PC-9 (cell line): ENCODE measurements around the gene POLD4. TPM values are rescaled to one million over a fixed set of nuclear protein-coding genes. Genes with fewer than 3 reads are reported as not detected.
A peak's percentile ranks its signal among the peaks of the same experiment; 100 is the strongest.

Experiments used
- BruUV-seq: library from RNA; stranded (reverse); fragments of 400-500 nt; replicated peaks from 2 replicates; lab custom pipeline; 2021; lab: Mats Ljungman, UMichigan
- CTCF ChIA-PET: fragments of 300-600 bp; sonication (Branson Sonifier 250); formaldehyde crosslinking; loops from one replicate; lab custom pipeline; 2022; ENCODE audit warnings: antibody characterized with exemption; lab: Charles Lee
- POLR2A ChIA-PET: fragments of 300-600 bp; sonication (Branson Sonifier 250); formaldehyde crosslinking; loops from one replicate; lab custom pipeline; 2022; ENCODE audit warnings: antibody characterized with exemption; ENCODE audit not compliant: unreplicated experiment; lab: Charles Lee
- DNase-seq, 2 experiments: peaks; one replicate each; pipeline versions ENCODE4 v3.0.0 to v3.0.0-alpha.2; 2015 to 2022; ENCODE audit warnings: mixed read lengths in 1 of 2
- H2AFZ ChIP-seq: fragments of 200-600 bp; sonication (generic); 2 replicates; pipeline ENCODE4 v1.8.1; 2017; ENCODE audit warnings: antibody characterized with exemption
- H3F3A ChIP-seq: fragments of 200-600 bp; sonication (generic); 2 replicates; pipeline ENCODE4 v1.8.1; 2017; ENCODE audit warnings: antibody characterized with exemption, mild to moderate bottlenecking, low read depth; ENCODE audit not compliant: insufficient read depth
- H3K27ac ChIP-seq: fragments of 200-600 bp; sonication (generic); 2 replicates; pipeline ENCODE4 v1.6.1; 2016; ENCODE audit warnings: mixed run types
- H3K27me3 ChIP-seq: fragments of 200-600 bp; sonication (generic); 2 replicates; pipeline ENCODE4 v1.6.1; 2016; ENCODE audit warnings: low read depth, mixed run types; ENCODE audit not compliant: insufficient read depth
- H3K36me3 ChIP-seq: fragments of 200-600 bp; sonication (generic); 2 replicates; pipeline ENCODE4 v1.6.1; 2016; ENCODE audit warnings: low read depth, mixed run types
- H3K4me1 ChIP-seq: fragments of 200-600 bp; sonication (generic); replicated peaks from 2 replicates; pipeline ENCODE4 v1.6.1; 2016; ENCODE audit warnings: mixed run types; ENCODE audit not compliant: insufficient read depth
- H3K4me2 ChIP-seq: fragments of 200-600 bp; sonication (generic); 2 replicates; pipeline ENCODE4 v1.6.1; 2017; ENCODE audit warnings: mixed run types
- H3K4me3 ChIP-seq: fragments of 200-600 bp; sonication (generic); 2 replicates; pipeline ENCODE4 v1.6.1; 2016; ENCODE audit warnings: mixed run types
- H3K79me2 ChIP-seq: fragments of 200-600 bp; sonication (generic); 2 replicates; pipeline ENCODE4 v1.6.1; 2017; ENCODE audit warnings: low read depth, mixed run types
- H3K9me2 ChIP-seq: fragments of 200-600 bp; sonication (generic); 2 replicates; pipeline ENCODE4 v1.8.1; 2017; ENCODE audit warnings: mild to moderate bottlenecking; ENCODE audit not compliant: insufficient read depth
- H3K9me3 ChIP-seq: fragments of 200-600 bp; sonication (generic); 2 replicates; pipeline ENCODE4 v1.8.1; 2016; ENCODE audit warnings: low read depth; ENCODE audit not compliant: insufficient read depth
- H4K20me1 ChIP-seq: fragments of 200-600 bp; sonication (generic); 2 replicates; pipeline ENCODE4 v1.8.1; 2017; ENCODE audit not compliant: insufficient read depth
- CTCF ChIP-seq: fragments of 200-600 bp; sonication (generic); conservative IDR thresholded peaks from 2 replicates; pipeline ENCODE4 v1.6.1; 2017; ENCODE audit warnings: mixed run types, antibody characterized with exemption, mild to moderate bottlenecking, moderate library complexity
- EZH2 ChIP-seq: fragments of 200-600 bp; sonication (generic); IDR thresholded peaks from 2 replicates; pipeline ENCODE4 v1.8.0; 2017; ENCODE audit warnings: antibody characterized with exemption, low read depth
- intact Hi-C: fragments of 100-400 bp; cut with micrococcal nuclease; formaldehyde crosslinking; loops from one replicate; pipeline ENCODE4 v1.10.0; 2022; ENCODE audit not compliant: unreplicated experiment
- total RNA-seq: library from RNA; stranded (reverse); gene quantifications from 2 replicates; pipeline ENCODE4 v1.2.3, GENCODE V29; 2021

Gene POLD4
- total RNA-seq, 1 experiment from 2014 or later, result 67.1 TPM

- TF ChIP-seq CTCF (no peak), EZH2 (no peak)
- POLR2A ChIA-PET, result interaction anchor here (0.5 to 2.2 kb wide), 5 partner anchors 19 to 413 kb away, joined by 3 to 48 read pairs (median 4); partner anchors contain the start of gene AIP
- Histone ChIP-seq H3K79me2 (peaks cover 39% of the 10 kb centered on the region), H2AFZ (no peak overlapping the region), H3K4me1 (peaks cover 78% of the 10 kb centered on the region), H3K4me2 (peak overlapping the region; percentile 94), H3K4me3 (peak overlapping the region; percentile 44; the same call in 1 of the 2 replicates), H3K27me3 (no peaks in the 10 kb centered on the region), H4K20me1 (peaks cover 10% of the 10 kb centered on the region), H3F3A (peaks cover 71% of the 10 kb centered on the region), H3K36me3 (no peaks in the 10 kb centered on the region), H3K9me3 (no peaks in the 10 kb centered on the region), H3K9me2 (no peaks in the 10 kb centered on the region), H3K27ac (peak overlapping the region; percentile 99)
- CTCF ChIA-PET, result interaction anchor here (0.6 to 2.6 kb wide), 4 partner anchors 25 to 194 kb away, joined by 5 to 13 read pairs (median 8); no protein-coding TSS in a partner anchor
- intact Hi-C loops, result loop anchor here (5.0 to 10.0 kb wide), 3 partner anchors 131 to 531 kb away; partner anchors contain the start of genes RCE1 and RHOD
- no peak for DNase-seq
- TSS peak; percentile 0 for BruUV-seq
These were observed 22.9 kb upstream of the POLD4 start for GRCh38 chr11:67376063-67376820.

GRCh38 chr11:67375320-67376055 lies 22.1 kb upstream of the POLD4 start:
- TF ChIP-seq EZH2 (no peak), CTCF (no peak)
- Histone ChIP-seq H3K27me3 (no peaks in the 10 kb centered on the region), H3F3A (peaks cover 64% of the 10 kb centered on the region), H3K4me2 (peak overlapping the region; percentile 94), H3K36me3 (no peaks in the 10 kb centered on the region), H3K27ac (peak overlapping the region; percentile 99), H3K79me2 (peaks cover 47% of the 10 kb centered on the region), H2AFZ (no peak overlapping the region), H3K9me2 (no peaks in the 10 kb centered on the region), H3K9me3 (no peaks in the 10 kb centered on the region), H3K4me3 (peak overlapping the region; percentile 44; the same call in 1 of the 2 replicates), H4K20me1 (peaks cover 17% of the 10 kb centered on the region), H3K4me1 (peaks cover 73% of the 10 kb centered on the region)
- ChIA-PET CTCF (interaction anchor here (0.6 to 2.6 kb wide), 5 partner anchors 19 to 86 kb away, joined by 3 to 14 read pairs (median 7); no protein-coding TSS in a partner anchor), POLR2A (interaction anchor here (0.5 to 2.2 kb wide), 10 partner anchors 17 to 1487 kb away, joined by 3 to 48 read pairs (median 6); partner anchors contain the start of genes AIP, DPP3, FIBP and RAD9A)
- intact Hi-C loops, result loop anchor here (2.0 to 10.0 kb wide), 4 partner anchors 63 to 531 kb away; partner anchors contain the start of genes RCE1 and RHOD
- BruUV-seq, result no TSS peak
- DNase-seq, result peak in 1 of 2 experiments; percentile 58
